LNCaP clone FGC (cell line): ENCODE results near the gene ARFIP2.

ENCODE experiments used
- DNase-seq: peaks from one replicate; pipeline ENCODE4 v3.0.0-alpha.2; 2011; ENCODE audit warnings: low read depth
- H3K4me3 ChIP-seq: 2 replicates; pipeline ENCODE4 v1.5.1; 2011; ENCODE audit warnings: mild to moderate bottlenecking, low read depth, low read length, control low read depth
- TF ChIP-seq, protein P1 (sequence below): IDR thresholded peaks from 2 replicates; pipeline ENCODE4 v1.5.1; 2012; ENCODE audit warnings: mild to moderate bottlenecking; ENCODE audit not compliant: control insufficient read depth, insufficient read depth; ENCODE audit errors: extremely low read depth

Gene ARFIP2

DNA sequence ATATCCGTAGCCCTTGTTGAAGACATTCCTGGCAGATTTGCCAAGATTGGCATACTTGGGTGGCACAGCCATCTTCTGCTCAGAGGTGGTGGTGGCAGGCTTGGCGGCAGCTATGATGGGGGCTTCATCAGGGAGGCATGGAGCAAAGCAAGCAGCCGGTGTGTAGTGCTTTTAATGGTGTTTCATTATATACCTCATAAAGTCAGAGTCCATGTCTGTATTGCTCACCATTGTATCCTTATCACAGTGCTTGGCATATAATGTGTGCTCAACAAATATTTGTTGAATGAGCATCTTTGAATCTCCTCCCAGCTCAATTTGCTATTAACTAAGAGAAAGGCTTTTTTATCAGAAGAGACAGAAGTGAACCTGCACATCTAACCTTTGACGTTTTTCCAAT is 8.2 kb upstream of the ARFIP2 start:
- peak; percentile 83 for DNase-seq
- no peak overlapping the region for H3K4me3 ChIP-seq
- TF ChIP-seq, protein P1, sequence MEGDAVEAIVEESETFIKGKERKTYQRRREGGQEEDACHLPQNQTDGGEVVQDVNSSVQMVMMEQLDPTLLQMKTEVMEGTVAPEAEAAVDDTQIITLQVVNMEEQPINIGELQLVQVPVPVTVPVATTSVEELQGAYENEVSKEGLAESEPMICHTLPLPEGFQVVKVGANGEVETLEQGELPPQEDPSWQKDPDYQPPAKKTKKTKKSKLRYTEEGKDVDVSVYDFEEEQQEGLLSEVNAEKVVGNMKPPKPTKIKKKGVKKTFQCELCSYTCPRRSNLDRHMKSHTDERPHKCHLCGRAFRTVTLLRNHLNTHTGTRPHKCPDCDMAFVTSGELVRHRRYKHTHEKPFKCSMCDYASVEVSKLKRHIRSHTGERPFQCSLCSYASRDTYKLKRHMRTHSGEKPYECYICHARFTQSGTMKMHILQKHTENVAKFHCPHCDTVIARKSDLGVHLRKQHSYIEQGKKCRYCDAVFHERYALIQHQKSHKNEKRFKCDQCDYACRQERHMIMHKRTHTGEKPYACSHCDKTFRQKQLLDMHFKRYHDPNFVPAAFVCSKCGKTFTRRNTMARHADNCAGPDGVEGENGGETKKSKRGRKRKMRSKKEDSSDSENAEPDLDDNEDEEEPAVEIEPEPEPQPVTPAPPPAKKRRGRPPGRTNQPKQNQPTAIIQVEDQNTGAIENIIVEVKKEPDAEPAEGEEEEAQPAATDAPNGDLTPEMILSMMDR, result no peak

GRCh38 chr11:6488821-6489220 is 7.7 kb upstream of the ARFIP2 start:
- no peak overlapping the region for H3K4me3 ChIP-seq
- no peak for DNase-seq
- TF ChIP-seq, protein P1, result no peak

DNA sequence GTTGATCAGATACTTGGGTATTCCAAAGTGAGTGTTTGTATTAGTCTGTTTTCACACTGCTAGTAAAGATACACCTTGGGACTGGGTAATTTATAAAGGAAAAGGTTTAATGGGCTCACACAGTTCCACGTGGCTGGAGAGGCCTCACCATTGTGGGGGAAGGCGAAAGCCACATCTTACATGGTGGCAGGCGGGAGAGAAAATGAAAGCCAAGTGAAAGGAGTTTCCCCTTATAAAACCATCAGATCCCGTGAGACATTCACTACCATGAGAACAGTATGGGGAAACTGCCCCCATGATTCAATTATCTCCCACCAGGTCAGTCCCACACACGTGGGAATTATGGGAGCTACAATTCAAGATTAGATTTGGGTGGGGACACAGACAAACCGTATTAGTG is 7.2 kb upstream of the ARFIP2 start:
- no peak overlapping the region for H3K4me3 ChIP-seq
- TF ChIP-seq, protein P1, result no peak
- no peak for DNase-seq

DNA sequence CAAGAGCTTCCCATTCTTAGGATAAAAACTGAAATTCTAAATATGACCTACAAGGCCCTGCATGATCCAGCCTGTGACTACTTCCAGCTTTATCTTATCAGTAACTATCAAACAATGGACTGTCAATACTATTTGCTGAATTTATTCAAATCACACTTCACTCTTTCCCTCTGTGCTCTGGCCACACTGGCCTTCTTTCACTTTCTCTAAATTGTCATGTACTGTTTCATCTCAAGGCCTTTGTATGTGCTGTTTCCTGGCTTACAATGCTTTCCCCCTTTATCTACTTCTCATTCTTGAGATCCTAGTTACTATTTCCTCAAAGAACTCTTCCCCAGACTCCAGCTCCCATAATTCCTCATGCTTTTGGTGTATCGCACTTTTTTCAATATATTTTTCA is 5.8 kb upstream of the ARFIP2 start:
- H3K4me3 ChIP-seq, result no peak overlapping the region
- TF ChIP-seq, protein P1, result no peak
- DNase-seq, result no peak

- no peak for DNase-seq
- no peak overlapping the region for H3K4me3 ChIP-seq
- TF ChIP-seq, protein P1, result no peak
Observed at GRCh38 chr11:6486256-6486655, 5.1 kb upstream of the ARFIP2 start.

GRCh38 chr11:6485661-6486060 is 4.5 kb upstream of the ARFIP2 start:
- TF ChIP-seq, protein P1, result no peak
- DNase-seq, result no peak
- H3K4me3 ChIP-seq, result no peak overlapping the region

DNA sequence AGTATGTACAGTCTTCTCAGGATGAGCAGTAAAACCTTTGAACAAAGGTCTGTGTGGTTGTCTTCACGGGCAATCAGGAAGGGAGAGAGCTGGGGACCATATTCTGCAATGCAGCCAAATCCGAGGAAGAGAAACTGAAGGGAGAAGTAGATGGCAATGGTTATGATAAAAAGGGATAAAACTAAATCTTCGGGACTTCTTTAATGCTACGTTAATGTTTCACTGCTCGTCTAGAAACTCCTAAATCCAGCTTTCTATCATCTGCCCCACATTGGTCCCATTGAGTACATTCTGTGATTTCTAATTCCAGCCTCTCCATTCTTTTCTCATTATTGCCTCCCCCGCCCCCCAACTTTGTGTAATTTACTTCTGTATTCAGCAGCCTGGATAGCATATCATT is 1.9 kb upstream of the ARFIP2 start:
- no peak for DNase-seq
- TF ChIP-seq, protein P1, result no peak
- no peak overlapping the region for H3K4me3 ChIP-seq
